Testis (tissue), 3 donors: Measurements from ENCODE around the gene CFHR4. TPM values are rescaled to one million over a fixed set of nuclear protein-coding genes. Genes with fewer than 3 reads are reported as not detected.
"Not testable (repeated sequence)": the region's sequence is repeated elsewhere in the genome, so short reads cannot be mapped to it uniquely, and the experiment has no call there.

ENCODE experiments used
- DNase-seq: peaks from one replicate; pipeline ENCODE4 v3.0.0-alpha.2; 2019
- H3K27ac ChIP-seq, 2 donors: fragments of 200-600 bp; sonication (generic); one replicate each; pipeline ENCODE4 v1.5.1; 2019
- H3K27me3 ChIP-seq: fragments of 200-600 bp; sonication (generic); one replicate; pipeline ENCODE4 v1.5.1; 2019
- H3K36me3 ChIP-seq: fragments of 200-600 bp; sonication (generic); one replicate; pipeline ENCODE4 v1.5.1; 2017; ENCODE audit warnings: low read depth; ENCODE audit errors: missing control alignments
- H3K4me1 ChIP-seq: fragments of 200-600 bp; sonication (generic); one replicate; pipeline ENCODE4 v1.5.1; 2019
- H3K4me3 ChIP-seq, 2 donors: fragments of 200-600 bp; sonication (generic); one replicate each; pipeline ENCODE4 v1.5.1; 2017 to 2019
- H3K9me3 ChIP-seq: fragments of 200-600 bp; sonication (generic); one replicate; pipeline ENCODE4 v1.5.1; 2017
- CTCF ChIP-seq, 3 experiments: fragments of 450-650 bp in 2 of 3; fragments of 200-600 bp in 1 of 3; sonication (generic) in 1 of 3; IDR thresholded peaks; one replicate each; pipeline ENCODE4 v1.5.1; 2016 to 2019; ENCODE audit warnings: antibody characterized with exemption in 3 of 3, mild to moderate bottlenecking in 2 of 3, moderate library complexity in 1 of 3
- POLR2A ChIP-seq: fragments of 450-650 bp; IDR thresholded peaks from one replicate; pipeline ENCODE4 v1.6.1; 2017; ENCODE audit warnings: antibody characterized with exemption, mild to moderate bottlenecking, moderate library complexity
- WGBS, 2 donors: methylation state at CpG; one replicate each; pipeline ENCODE4 v1.1.5; 2018; 5-methylcytosine and 5-hydroxymethylcytosine counted together
- intact Hi-C: fragments of 100-400 bp; cut with DNase I; formaldehyde crosslinking; loops from one replicate; pipeline ENCODE4 v1.15.1; 2023; ENCODE audit warnings: low total_unique reads
- polyA plus RNA-seq: library from polyadenylated mRNA; stranded (reverse); fragments of 350-450 nt; fragmentation: Illumina TruSeq; extraction: RNeasy Lipid Tissue Mini Kit (QIAGEN cat#74804); gene quantifications from one replicate; pipeline ENCODE4 v1.2.3, GENCODE V29; 2014; ENCODE audit warnings: low read depth, low replicate concordance; ENCODE audit not compliant: insufficient read depth
- total RNA-seq, 2 donors: library from RNA; depleted of rRNA; stranded (reverse); fragments of >200 nt; gene quantifications; one replicate each; pipeline ENCODE4 v1.2.3, GENCODE V29; 2016

Gene CFHR4
- total and polyA plus RNA-seq, 3 donors from 2014 or later: 0.25 TPM; not detected in 2

GRCh38 chr1:196897158-196897828, 9.4 kb downstream of the CFHR4 start:
- intact Hi-C loops: no loop called here
- no peaks in the 10 kb centered on the region for H3K9me3 ChIP-seq
- DNase-seq: peak; percentile 15
- H3K27ac ChIP-seq: no peak overlapping the region
- H3K4me3 ChIP-seq: peak overlapping the region; percentile 9 to 25
- 8 to 31% methylated on average over 23 to 26 of the region's 26 CpGs for WGBS, 2 donors
- H3K36me3 ChIP-seq: no peaks in the 10 kb centered on the region
- TF ChIP-seq CTCF (IDR thresholded peaks at IDR 0.05) (no peak), POLR2A (no peak)
- no peaks in the 10 kb centered on the region for H3K27me3 ChIP-seq
- no peaks in the 10 kb centered on the region for H3K4me1 ChIP-seq

- DNase-seq: no peak
- intact Hi-C loops: no loop called here
- no peak for TF ChIP-seq CTCF (IDR thresholded peaks at IDR 0.05)
- TF ChIP-seq POLR2A: no peak
- Histone ChIP-seq H3K27ac (no peak overlapping the region), H3K9me3 (no peaks in the 10 kb centered on the region), H3K4me3 (no peak overlapping the region), H3K27me3 (no peaks in the 10 kb centered on the region), H3K36me3 (no peaks in the 10 kb centered on the region), H3K4me1 (no peaks in the 10 kb centered on the region)
- WGBS, 2 donors: 83 to 95% methylated on average over 2 of the region's 2 CpGs
Measured at GRCh38 chr1:196902344-196902743, 14.5 kb downstream of the CFHR4 start.

- Histone ChIP-seq H3K4me1 (no peaks in the 10 kb centered on the region), H3K27me3 (no peaks in the 10 kb centered on the region), H3K27ac (no peak overlapping the region), H3K36me3 (no peaks in the 10 kb centered on the region), H3K9me3 (no peaks in the 10 kb centered on the region), H3K4me3 (no peak overlapping the region)
- peak in 1 of 3 experiments; percentile 9 for TF ChIP-seq CTCF (IDR thresholded peaks at IDR 0.05)
- TF ChIP-seq POLR2A: no peak
- DNase-seq: no peak
- intact Hi-C loops: no loop called here
- 87 to 99% methylated on average over 2 of the region's 2 CpGs for WGBS, 2 donors
Measured at GRCh38 chr1:196910215-196910614, 22.4 kb downstream of the CFHR4 start.

- H3K4me3 ChIP-seq, H3K36me3 ChIP-seq, DNase-seq, intact Hi-C loops, H3K9me3 ChIP-seq, H3K27ac ChIP-seq, H3K27me3 ChIP-seq, H3K4me1 ChIP-seq: not testable (repeated sequence)
- WGBS, 2 donors: 70 to 88% methylated on average over 5 of the region's 5 CpGs
Measured at GRCh38 chr1:196912283-196912682, 24.4 kb downstream of the CFHR4 start.

- intact Hi-C loops, H3K27me3 ChIP-seq, H3K9me3 ChIP-seq, H3K4me3 ChIP-seq, H3K27ac ChIP-seq, DNase-seq, H3K4me1 ChIP-seq, H3K36me3 ChIP-seq: not testable (repeated sequence)
- 65 to 74% methylated on average over 1 of the region's 1 CpG for WGBS, 2 donors
Measured at GRCh38 chr1:196926839-196927238, 39.0 kb downstream of the CFHR4 start.

GRCh38 chr1:196932853-196933252, 45.0 kb downstream of the CFHR4 start:
- H3K4me1 ChIP-seq, H3K9me3 ChIP-seq, H3K36me3 ChIP-seq, DNase-seq, H3K27me3 ChIP-seq, H3K27ac ChIP-seq, H3K4me3 ChIP-seq, intact Hi-C loops: not testable (repeated sequence)
- 83 to 92% methylated on average over 2 of the region's 2 CpGs for WGBS, 2 donors
